GM19455 (cell line): ENCODE measurements around the gene PSMC1.

Experiments
- ATAC-seq: cut with Tn5 transposase; IDR thresholded peaks from one replicate; pipeline ENCODE4 v1.9.1; 2021; ENCODE audit not compliant: unreplicated experiment

The PSMC1 gene

DNA sequence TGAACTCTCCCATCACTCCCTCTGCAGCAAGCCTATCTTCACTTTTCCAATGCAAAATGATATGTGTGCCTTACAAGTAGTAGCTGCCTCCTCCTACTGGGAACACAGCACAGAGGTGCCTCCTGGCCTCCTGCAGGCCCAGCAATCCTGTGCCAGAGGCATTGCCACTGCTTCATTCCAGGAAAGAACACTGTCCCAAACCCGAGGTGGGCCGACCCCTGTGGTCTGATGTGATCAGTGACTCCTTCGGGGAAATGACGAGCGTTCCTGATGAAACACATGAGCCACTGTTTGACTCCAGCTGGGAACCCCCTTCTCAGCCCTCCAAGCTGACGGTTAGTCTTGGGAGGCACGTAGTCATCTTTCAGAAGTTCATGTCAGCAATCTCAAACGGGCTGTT, 19.5 kb downstream of the PSMC1 start:
- ATAC-seq = no peak

DNA sequence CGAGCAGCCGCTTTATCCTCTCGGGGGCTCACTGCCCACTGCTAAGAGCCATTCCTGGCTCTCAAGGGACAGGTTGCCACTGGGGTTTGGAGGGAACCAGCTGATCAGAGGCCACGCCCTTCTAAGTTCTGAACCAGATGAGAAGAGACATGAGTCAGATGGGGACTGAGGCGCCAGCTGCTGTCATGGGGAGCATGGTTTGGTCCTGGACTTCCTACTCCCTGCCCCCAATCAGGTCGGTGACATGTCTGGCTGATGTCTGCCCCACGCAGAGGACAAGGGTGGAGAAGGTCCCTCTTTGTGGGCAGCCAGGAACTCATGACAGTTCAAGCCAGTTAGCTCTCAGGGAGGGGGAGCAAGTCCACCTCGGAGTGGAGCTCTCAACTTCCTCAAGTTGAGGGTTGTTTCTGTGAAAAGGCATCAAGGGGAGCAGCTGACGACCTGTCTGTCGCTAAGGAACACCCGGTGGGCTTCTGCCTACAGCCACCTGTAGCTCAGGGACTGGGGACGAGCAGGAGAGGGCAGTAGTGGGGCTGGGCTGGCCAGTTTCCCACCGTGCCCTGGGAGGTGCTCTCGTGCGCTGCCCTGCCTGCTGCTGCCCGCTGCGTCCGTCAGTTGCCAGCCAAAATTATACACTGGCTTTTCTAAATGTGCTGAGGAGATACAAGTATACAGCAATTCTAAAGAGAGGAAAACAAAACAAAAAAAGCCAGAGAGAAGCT, 20.5 kb downstream of the PSMC1 start:
- no peak for ATAC-seq

DNA sequence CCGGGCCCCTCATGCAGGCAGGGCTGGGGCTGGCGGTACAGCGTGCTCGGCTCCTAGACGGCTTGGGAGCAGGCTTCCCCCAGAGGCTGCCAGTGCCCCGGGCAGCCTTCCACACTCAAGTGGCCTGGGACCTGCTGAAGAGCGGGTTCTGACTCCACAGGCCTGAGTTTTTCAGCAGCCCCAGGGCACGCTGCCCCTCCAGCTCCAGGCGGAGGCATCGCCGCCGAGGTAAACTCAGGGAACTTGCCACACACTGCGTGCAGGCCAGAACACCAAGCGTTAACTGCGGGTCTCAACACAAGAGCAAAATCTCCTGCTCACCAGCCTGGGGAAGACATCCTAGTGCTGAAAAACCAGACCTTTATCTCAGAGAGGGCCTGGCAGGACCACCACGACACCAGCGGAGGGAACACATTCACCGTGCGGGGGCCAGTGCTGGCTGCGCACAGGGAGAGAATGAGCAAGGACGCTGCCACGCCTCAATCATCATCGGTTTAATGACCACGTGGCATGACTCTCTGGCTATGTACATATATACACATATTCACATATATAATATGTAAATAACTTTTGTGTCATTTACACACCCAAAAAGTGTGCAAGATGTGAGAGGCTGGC, 21.3 kb downstream of the PSMC1 start:
- ATAC-seq = no peak

DNA sequence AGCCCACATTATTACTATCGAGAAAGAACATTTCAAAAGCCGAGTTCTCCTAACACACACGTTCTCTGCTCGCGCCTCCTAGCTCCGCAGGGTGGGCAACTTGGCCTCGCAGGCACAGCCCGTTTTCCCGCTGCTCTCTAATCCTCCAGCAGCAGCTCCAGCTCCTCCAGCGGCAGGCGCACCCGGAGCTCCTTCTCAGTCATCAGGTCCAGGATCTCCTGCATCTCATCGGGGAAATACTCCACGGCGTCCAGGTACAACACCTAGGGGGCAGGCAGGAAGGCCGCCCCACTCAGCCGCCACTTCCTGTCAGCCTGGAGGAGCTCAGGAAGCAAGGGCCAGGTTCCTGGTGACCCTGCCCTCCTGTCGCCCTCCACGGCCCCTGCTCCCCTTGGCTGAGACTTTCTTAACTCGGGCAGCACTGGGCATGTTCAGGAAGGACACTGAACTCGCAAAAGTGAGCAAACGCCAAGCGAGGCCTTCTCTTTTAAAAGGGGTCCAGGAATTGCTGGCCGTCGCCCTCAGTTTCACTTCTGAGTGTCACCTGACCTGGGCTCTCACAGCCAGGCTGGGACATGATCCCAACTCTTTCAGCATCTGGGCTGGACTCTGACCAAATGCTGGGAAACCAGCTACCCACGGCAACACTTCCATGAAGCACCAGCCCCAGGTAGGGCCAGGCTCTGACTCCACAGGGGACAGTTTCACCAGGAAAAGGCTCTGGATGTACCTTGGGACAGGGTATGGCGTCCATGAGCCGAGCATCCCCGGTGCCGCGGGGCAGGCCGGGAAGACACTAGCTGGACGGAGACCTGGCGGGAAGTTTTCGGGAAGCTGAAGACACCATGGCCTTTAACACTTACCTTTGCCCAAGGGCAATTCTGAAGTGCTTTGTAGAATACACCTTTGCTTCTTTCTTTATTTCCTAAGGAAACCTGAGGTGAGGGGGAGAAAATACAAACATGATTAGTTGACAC, 22.1 kb downstream of the PSMC1 start:
- ATAC-seq = no peak

DNA sequence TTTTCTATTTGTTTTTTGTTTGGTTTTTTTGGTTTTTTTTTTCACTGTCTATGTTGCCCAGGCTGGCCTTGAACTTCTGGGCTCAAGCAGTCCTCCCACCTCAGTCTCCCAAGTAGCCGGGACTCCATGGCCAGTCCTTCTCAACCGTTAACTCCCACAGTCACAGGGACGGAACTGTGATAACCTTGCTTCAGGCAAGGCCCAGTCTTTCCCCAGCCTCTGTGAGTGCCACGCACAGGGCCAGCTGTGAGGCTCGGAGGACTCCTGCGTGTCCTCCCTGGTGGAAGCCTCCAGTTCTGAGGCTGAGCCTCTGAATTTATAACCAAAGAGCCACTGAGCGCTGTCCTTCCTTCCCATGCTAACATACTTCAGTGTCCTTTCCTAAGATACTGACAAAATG, 23.7 kb downstream of the PSMC1 start:
- ATAC-seq = no peak

DNA sequence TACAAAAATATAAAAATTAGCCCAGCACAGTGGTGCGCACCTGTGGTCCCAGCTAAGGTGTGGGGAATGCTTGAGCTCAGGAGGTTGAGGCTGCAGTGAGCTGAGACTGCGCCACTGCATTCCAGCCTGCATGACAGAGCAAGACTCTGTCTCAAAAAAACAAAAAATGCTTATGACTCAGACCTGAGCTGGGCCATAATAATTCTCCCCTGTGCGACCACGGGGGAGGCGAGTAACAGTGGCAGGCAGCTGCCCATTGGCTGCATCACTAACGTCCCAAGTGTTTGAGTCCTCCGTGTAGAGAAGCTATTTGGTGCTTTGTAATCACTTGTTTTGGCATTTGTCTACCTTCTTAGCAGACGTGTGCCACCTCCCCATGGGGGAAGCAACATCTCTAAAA, 24.9 kb downstream of the PSMC1 start:
- no peak for ATAC-seq

DNA sequence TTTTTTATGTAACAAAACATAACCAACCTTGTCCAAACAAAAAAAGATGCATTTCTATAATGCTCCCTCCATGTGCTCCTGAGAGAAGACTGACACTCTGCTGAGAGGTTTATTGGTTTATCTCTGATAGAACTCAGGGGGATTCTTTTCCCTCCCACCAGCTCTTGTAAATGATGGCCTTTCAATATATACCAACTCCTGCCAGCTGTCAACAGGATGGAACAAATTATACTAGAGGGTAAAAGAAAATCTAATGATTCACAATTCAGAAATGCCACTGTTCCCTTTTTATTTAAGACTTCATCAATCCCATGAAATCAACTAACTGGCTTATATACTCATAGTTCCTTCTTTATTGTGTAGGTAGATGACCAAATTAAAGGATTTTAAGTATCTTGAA, 25.4 kb downstream of the PSMC1 start:
- no peak for ATAC-seq

DNA sequence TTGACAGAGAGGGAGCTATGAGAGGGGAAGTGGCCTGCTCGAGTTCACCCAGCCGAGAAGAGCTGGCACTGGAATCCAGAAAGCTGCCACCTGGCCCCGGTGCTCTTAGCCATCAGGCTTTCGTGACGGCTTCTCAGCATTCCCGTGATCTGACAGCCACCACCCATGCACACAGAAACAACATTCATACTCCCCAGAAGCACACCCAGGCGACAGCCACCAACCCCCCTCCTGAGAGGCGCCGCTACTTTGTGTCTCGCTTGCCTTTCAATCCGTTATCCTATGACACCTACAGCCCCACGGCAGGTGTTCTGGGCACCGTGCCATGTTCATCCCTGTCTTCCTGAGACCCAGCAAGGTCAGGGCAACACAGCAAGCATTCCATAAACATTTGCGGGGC, 31.4 kb downstream of the PSMC1 start:
- ATAC-seq = no peak

DNA sequence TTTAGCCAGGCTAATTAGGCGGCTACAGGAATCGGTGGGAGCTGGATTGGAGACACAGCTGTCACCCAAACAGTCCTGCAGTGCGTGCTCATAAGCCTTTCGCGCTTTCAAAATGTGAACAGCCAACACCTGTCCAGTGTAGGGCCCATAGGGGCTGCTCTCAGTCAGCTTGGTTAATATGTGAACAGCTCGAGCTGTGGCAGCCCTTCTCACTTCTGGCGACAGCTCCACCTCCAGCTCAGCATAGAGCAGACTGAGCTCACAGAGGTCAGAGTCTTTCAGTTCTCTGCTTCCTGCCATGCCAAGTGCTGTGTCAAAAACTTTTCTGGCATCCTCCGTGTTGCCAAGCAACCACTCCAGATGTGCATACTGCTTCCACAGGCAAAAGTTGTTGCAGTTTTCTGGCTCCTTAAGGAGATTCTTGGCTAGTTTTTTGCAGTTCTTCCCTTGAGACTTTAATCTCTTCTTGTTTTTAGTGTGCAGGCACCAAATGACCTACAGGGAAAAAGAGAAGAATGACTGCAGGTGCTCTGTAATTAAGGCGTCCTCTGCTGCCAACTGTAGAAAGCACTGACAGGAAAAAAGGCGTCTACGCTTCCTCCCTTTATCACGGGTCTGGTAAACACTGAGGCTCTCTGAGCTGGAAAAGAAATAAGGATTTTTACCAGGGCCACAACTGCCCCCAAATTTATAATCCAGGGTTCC, 32.5 kb downstream of the PSMC1 start:
- ATAC-seq = no peak

DNA sequence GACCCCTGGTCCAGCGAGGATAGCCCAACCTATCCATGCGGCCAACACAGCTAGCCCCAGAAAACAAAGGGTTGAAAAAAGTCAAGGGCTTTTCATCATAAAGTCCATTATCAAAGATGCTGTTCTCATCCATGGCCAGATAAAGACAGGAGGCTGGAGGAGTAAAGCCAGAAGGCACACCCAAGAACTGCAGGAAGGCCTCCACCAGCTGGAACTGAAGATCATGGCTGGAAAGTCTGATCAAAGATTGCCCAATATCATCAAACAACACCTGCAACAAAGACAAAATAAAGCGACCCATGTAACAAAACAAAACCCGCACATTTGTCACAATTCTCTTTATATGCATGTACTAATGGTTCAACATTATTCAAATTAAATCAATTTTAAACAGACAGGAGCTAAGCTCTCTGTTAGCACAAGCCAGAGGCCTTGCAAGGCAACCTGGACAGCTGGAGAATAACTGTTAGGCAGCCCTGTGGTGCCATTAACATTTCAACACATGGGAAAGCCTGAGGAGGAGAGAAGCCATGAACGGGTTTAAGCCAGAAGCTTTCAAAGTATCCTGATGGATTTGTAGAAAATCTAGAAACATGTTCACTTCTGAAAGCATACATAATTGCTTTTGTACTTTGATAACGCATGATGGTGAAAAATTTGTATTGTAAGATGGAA, 34.1 kb downstream of the PSMC1 start:
- ATAC-seq = no peak

DNA sequence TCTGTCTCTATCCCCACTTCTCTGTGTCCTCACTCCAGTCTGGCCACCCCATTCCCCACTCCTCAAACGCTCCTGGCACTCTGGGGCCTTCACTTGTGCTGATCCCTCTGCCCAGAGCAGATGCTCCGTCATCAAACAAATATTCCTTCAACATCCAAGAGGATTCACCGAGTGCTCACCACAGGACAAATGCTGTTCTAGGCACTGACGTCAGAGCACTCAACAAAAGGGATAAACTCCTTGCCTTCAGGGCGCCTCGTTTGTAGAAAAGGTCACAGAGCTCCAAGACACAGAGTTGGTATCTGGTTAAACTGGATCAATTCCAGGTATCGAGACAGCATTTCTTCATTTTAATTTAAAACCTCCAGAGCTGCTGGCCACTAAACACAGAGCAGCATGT, 35.3 kb downstream of the PSMC1 start:
- ATAC-seq = no peak

DNA sequence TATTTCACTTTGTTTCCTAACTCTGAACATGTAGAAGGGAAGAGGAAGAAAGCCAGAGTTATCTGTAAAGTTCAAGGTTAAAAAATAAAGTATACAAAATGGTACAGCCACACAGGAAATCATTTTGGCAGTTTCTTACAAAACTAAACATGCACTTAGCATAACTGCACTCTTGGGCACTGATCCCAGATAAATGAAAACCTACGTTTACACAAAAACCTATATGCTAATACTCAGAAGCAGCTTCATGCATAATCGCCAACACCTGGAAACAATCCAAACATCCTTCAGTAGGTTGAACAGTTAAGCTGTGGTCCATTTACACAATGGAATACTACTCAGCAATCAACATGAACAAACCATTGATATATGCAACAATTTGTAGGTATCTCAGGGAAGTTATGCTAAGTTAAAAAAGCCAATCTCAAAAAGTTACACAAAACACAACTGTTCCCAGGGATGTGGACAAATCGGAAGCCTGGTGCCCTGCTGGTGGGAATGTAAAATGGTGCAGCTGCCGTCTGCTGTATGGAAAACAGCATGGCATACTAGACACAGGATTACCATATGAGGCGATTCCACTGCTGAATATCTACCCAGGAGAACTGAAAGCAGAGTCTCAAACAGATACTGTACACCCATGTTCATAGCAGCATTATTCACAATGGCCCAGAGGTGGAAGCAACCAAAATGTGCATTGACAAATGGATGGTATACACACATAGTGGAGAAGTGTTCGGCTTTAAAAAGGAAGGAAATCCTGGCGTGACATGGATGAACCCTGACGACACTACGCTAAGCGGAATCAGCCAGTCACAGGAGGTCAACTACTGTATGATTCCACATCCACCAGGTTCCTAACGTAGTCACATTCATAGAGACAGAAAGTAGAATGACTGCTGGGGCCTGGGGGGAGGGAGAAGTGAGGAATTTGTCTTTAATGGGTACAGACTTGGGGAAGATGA, 37.7 kb downstream of the PSMC1 start:
- no peak for ATAC-seq

DNA sequence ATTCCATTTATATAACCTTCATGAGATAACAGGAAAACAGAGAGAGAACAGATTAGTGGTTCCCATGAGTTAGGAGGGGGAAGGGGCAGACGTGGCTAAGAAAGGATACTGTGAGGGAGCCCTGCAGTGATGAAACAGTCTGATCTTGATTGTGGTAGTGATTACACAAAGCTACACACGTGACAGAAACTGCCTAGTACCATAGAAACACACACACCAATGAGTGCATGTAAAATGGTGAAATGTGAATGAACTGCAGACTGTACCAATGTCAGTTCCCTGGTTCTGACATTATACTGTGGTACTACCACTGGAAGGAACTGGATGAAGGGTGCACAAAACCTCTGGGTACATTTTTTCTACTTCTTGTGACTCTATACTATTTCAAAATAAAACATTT, 38.5 kb downstream of the PSMC1 start:
- no peak for ATAC-seq

DNA sequence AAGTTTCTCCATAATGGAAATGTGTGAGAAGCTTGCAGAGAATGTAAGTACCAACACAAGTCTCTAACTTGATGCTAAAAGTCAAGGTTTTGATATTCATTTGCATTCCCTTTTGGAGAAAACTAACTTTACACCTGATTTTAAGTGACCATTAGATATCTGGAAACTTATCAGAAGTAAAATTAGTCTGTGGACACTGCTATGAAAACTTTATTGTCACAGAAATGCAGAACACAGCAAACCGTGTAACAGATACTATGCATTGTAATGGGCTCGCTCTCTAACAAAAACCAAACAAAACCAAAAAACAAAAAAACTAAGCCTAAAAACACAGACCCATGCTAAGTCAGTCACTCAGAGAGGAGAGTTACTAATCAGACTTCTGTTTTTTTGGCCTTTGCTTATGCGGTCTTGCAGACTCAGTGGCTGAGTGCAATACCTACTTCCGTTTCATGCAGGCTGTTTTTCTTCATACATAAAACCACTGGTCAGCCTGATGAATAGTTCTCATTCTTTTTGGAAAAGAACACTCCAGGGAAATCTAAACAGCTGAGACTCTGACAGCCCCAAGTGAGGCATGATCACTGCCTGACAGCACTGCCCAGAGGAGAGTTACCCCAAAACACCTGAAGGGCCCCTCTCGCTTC, 39.6 kb downstream of the PSMC1 start:
- no peak for ATAC-seq

DNA sequence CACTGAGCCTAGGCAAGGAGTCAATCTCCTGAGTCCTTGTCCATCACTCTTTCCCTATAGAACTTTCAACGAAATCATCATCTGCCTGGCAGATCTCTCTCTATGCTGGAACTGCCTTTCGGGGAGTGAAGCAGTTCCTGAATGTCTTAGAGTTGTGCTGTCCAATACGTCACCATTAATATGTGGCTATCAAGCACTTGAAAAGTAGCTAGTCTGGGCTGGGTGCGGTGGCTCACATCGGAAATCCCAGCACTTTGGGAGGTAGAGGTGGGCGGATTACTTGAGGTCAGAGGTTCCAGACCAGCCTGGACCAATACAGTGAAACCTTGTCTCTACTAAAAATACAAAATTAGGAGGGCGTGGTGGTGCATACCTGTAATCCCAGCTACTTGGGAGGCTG, 40.3 kb downstream of the PSMC1 start:
- no peak for ATAC-seq

DNA sequence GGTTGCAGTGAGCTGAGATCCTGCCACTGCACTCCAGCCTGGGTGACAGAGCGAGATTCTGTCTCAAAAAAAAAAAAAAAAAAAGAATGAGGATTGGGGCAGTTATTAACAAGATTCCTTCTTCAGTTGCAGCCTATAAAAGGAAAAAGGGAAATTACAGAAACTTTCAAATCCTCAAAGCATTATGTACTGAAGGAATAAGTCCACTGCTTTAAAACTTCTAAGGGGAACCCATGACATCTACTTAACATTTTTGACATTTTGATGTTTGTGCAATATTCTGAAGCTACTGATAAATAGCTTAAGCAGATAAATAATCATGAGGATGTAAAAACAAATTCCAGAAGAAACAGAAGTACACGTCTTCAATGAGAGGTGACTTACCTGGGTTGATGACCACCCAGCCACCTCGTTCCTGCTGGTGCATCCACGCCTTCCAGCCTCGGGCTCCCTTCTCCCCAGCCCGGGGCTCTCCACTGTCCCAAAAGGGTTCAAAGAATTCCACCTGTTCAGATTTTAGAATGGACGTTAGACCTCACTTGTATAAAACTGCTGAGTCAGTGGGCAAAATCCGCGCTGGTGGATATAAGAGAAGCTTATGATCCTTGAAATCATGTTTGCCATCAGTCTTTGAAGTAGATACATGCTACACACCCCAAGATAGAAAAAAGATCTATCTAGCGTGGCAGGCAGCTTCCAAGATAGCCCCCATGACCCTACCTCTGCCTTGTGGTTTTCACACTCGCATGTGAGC, 41.7 kb downstream of the PSMC1 start:
- no peak for ATAC-seq

DNA sequence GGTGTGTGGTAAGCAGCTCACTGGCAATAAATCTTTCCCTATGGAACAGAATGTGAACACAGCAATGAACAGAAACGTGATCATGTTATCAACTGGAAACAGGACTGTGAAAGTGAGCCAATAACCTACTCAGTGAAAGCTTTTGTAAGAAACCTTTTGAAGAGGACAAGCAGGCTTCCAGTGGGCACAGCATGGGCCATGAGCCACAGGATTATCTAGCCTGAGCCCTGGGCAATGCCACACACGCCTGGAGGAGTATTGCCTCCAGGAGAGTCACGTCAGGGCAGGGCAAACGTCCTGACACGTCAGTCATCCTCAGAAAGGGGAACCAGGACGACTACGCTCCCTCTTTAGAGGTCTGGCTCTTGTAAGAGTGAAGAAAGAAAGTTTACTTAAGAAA, 43.1 kb downstream of the PSMC1 start:
- no peak for ATAC-seq

DNA sequence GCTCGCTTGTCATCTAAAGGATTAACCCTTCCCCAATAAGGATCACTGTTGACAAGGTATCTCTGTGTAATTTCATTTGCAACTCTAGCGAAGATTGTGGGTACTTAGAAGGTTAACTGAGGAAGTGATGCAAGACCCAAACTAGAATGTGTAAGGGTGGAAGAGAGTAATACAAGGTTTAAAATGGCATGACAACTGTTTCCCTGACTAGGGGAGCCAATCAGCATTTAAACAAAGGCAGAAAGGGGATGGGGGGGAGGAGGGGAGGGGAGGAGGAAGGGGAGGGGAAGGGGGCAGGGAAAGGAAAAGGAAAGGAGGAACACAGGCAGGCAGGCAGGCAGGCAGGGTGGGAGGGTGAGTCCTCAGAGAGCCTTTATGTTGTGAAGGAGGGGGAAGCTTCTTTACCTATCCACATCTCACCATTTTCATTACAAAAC, 44.3 kb downstream of the PSMC1 start:
- ATAC-seq = no peak
